ENCODE results near the gene CD163L1. TPM values are rescaled to one million over a fixed set of nuclear protein-coding genes. Genes with fewer than 3 reads are reported as not detected.
"Not testable (repeated sequence)": the region's sequence is repeated elsewhere in the genome, so short reads cannot be mapped to it uniquely, and the experiment has no call there.

Gene CD163L1
- total RNA-seq, 1 donor from 2014 or later = 2.1 TPM

DNA sequence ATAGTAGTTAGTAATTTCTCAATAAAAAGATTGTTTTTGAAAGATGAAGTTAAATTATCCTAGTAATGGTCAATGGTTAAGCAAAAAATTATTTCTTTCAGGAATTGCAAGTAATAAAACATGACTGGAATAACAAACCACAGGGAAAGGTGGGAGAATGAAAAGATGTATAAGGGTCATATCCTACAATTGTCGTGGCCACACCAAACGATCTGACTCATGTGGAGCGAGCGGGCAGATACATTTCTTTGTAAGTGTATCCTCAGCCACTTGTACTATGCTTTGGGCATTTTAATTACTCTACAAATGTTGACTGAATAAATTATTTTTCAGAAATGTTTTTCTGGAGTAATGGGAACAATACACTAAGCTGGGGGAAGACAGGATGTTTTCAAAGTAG lies 94.5 kb downstream of the CD163L1 start:
- ATAC-seq (ENCODE audit: poor library complexity) = no peak
- intact Hi-C loops (cut with DNase I) = no loop called here
- DNase-seq = no peak

DNA sequence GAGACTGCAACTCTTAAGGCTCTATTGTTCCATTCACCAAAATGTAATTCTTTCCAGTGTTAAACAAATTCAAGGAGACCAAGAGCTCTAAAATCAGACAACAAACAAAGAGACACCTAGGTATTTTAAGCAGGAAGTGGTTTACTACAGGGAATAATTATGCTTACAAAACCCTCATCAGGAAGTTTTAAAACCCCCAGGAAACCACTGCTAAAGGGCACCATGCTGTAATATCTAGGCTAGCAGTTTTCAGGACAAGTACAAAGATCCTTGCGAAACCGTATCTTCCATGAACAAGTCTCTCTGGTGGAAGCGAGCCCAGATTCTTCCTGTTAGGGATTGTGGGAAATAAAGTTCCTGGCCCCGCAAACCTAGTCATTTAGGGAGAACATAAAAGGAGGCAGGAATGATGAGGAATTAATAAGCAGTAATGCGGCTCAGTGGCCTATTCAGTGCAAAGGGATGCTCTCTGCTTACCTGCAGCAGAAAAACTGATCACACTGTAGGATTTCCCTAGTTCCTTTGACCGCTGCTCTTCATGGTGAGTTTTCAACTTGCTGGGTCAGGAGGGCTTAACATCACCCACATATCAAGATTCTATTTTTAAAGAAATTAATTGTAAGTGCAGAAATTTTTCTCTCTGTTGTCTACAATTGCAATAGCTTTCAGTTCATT lies 97.3 kb downstream of the CD163L1 start:
- DNase-seq (no peak), ATAC-seq (ENCODE audit: poor library complexity) (no peak)
- intact Hi-C loops (cut with DNase I) = no loop called here

DNA sequence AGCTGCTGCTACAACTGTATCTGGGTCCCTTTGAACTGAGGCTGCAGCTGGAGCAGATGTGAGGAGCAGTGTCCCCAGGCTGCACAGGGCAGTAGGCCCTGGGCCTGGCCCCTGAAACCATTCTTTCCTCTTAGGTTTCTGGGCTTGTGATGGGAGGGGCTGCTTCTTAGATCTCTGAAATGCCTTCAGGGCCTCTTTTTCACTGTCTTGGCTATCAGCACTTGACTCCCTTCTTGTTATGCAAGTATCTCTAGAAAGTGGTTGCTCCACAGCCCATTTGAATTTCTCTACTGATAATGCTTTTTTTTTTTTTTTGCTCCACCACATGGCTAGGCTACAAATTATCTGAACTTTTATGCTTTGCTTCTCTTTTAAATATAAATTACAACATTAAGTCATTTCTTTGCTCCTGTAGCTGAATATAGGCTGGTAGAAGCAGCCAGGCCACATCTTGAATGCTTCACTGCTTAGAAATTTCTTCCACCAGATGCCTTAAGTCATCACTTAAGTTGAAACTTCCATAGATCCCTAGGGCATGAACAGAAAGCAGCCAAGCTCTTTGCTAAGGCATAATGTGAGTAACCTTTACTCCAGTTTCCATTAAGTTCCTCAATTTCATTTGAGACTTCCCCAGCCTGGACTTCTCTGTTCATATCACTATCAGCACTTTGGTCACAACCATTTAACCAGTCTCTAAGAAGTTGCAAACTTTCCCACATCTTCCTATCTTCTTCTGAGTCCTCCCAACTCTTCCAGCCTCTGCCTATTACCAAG lies 98.9 kb downstream of the CD163L1 start:
- ATAC-seq (ENCODE audit: poor library complexity) (no peak), DNase-seq (no peak)
- intact Hi-C loops (cut with DNase I) = no loop called here

GRCh38 chr12:7339675-7340074 lies 104.3 kb downstream of the CD163L1 start:
- ATAC-seq (ENCODE audit: poor library complexity) (no peak), DNase-seq (no peak)
- intact Hi-C loops (cut with DNase I) = no loop called here

GRCh38 chr12:7337790-7338189 lies 106.2 kb downstream of the CD163L1 start:
- ATAC-seq (ENCODE audit: poor library complexity); DNase-seq; intact Hi-C loops (cut with DNase I): not testable (repeated sequence)

- no peak for ATAC-seq (ENCODE audit: poor library complexity)
- DNase-seq = no peak
- intact Hi-C loops (cut with DNase I) = no loop called here
These were observed 116.0 kb downstream of the CD163L1 start for GRCh38 chr12:7327918-7328317.

- DNase-seq (no peak), ATAC-seq (ENCODE audit: poor library complexity) (no peak)
- intact Hi-C loops (cut with DNase I) = no loop called here
These were observed 119.8 kb downstream of the CD163L1 start for GRCh38 chr12:7324176-7324575.

GRCh38 chr12:7322599-7322998 lies 121.4 kb downstream of the CD163L1 start:
- ATAC-seq (ENCODE audit: poor library complexity) (no peak), DNase-seq (no peak)
- intact Hi-C loops (cut with DNase I) = no loop called here

GRCh38 chr12:7321624-7322023 lies 122.3 kb downstream of the CD163L1 start:
- ATAC-seq (ENCODE audit: poor library complexity) (no peak), DNase-seq (no peak)
- intact Hi-C loops (cut with DNase I) = no loop called here

DNA sequence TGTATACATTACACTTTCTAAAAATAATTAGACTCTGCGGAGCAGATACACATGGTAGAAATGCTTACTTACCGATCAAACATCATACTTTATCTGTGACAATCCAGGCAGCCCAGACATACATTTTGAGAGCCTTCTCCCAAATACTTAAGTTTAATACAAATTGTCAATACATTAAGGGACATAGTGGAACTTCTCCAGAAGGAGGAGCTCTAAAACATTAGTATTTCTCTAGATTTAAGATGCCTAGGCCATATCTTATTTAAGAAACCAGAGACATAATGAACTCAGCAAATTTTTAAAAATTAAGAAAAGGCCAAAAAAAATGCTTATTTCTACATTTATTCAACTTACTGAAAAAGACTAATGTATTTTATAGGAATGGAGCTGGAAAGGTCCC lies 124.0 kb downstream of the CD163L1 start:
- DNase-seq (no peak), ATAC-seq (ENCODE audit: poor library complexity) (no peak)
- intact Hi-C loops (cut with DNase I) = no loop called here

DNA sequence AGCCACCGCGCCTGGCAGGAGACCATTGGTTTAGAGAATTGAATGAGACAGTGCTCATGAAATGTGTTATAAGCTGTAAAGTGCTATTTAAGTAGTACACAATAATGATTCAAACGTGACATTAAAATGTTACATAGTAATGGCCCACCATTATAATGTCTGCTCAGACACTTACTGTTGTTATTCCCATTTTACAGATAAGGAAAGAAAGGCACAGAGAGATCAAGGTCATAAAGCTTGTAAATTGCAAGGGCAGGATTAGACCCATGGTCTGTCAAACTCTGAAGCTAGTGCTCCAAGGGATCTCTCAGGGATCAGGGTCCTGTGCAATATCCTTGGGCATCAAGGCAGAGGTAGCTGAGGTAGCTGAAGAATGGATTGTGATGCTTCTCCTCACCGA lies 133.9 kb downstream of the CD163L1 start:
- intact Hi-C loops (cut with DNase I) = no loop called here
- DNase-seq = no peak
- ATAC-seq (ENCODE audit: poor library complexity) = no peak

Other genes with a start within 250 kb of the CD163L1 start
- not detected for gene ACSM4, start 140.1 kb downstream of the CD163L1 start, total RNA-seq
- 72.0 TPM for gene CD163, start 59.6 kb upstream of the CD163L1 start, total RNA-seq
- not detected for gene APOBEC1, start 221.8 kb upstream of the CD163L1 start, total RNA-seq

All from Right ventricle myocardium superior (tissue), 1 donor.